HepG2 (cell line): ENCODE measurements around the gene TPRX1. TPM values are rescaled to one million over a fixed set of nuclear protein-coding genes. Genes with fewer than 3 reads are reported as not detected.

Experiments used
- ATAC-seq: fragments of 200-7000 bp; cut with Tn5 transposase; 3 replicates; pipeline ENCODE4 v1.9.1; 2020; ENCODE audit warnings: mild to moderate bottlenecking, moderate library complexity
- BruUV-seq: library from RNA; stranded (reverse); fragments of 400-500 nt; replicated peaks from 2 replicates; lab custom pipeline; 2021; lab: Mats Ljungman, UMichigan
- CTCF ChIA-PET: fragments of 300-600 bp; formaldehyde crosslinking; extraction: SDS; loops from one replicate; lab custom pipeline; 2021; ENCODE audit warnings: low total read pairs, inconsistent platforms, low intra/inter-chr PET ratio; lab: Yijun Ruan, JAX
- POLR2A ChIA-PET: fragments of 350-600 bp; sonication (Branson Sonifier 250); formaldehyde crosslinking; loops from one replicate; lab custom pipeline; 2020; ENCODE audit warnings: antibody characterized with exemption, inconsistent platforms; lab: Yijun Ruan, JAX
- DNase-seq: peaks from one replicate; pipeline ENCODE4 v3.0.0-alpha.2; 2015; ENCODE audit warnings: low spot score
- FAIRE-seq: peaks from 3 replicates; lab custom pipeline; 2011; peaks lifted over from hg19 to GRCh38; lab: Jason Lieb, UNC
- H2AFZ ChIP-seq: one replicate; pipeline ENCODE4 v1.6.1; 2011; ENCODE audit warnings: low read length, inconsistent platforms
- H3K27ac ChIP-seq: fragments of 300-600 bp; 3 replicates; pipeline ENCODE4 v1.8.0; 2011; ENCODE audit warnings: mixed run types, mild to moderate bottlenecking, mixed read lengths, low read length, inconsistent platforms; ENCODE audit not compliant: insufficient read depth; ENCODE audit errors: extremely low read length
- H3K27me3 ChIP-seq, 2 experiments: fragments of 200-600 bp in 1 of 2; 2 replicates in 1 of 2; 3 replicates in 1 of 2; pipeline versions ENCODE4 v1.6.0 to v1.8.0; 2011; ENCODE audit warnings: low read length in 2 of 2, mild to moderate bottlenecking in 2 of 2, moderate library complexity in 2 of 2, inconsistent platforms in 1 of 2; ENCODE audit not compliant: insufficient read depth in 2 of 2, control insufficient read depth in 1 of 2
- H3K36me3 ChIP-seq, 2 experiments: fragments of 200-600 bp in 1 of 2; replicated peaks in 1 of 2; 2 replicates in 1 of 2; 3 replicates in 1 of 2; pipeline versions ENCODE4 v1.5.1 to v1.8.0; 2011; ENCODE audit warnings: low read length in 2 of 2, inconsistent platforms in 1 of 2; ENCODE audit not compliant: insufficient read depth in 2 of 2, control insufficient read depth in 1 of 2
- H3K4me1 ChIP-seq: 2 replicates; pipeline ENCODE4 v1.5.1; 2012; ENCODE audit warnings: low read length, inconsistent platforms; ENCODE audit not compliant: insufficient read depth
- H3K4me2 ChIP-seq: 2 replicates; pipeline ENCODE4 v1.6.0; 2011; ENCODE audit warnings: low read depth, low read length, inconsistent platforms
- H3K4me3 ChIP-seq, 3 experiments: fragments of 200-600 bp in 1 of 3; sonication (generic), shearing (Covaris generic) in 1 of 3; replicated peaks in 1 of 3; 2 replicates each; pipeline ENCODE4 v1.5.1; 2011 to 2016; ENCODE audit warnings: low read length in 3 of 3, inconsistent platforms in 2 of 3, low read depth in 2 of 3, mild to moderate bottlenecking in 2 of 3, control low read depth in 1 of 3, mixed read lengths in 1 of 3; ENCODE audit not compliant: insufficient read depth in 1 of 3
- H3K79me2 ChIP-seq: one replicate; pipeline ENCODE4 v1.6.1; 2011; ENCODE audit warnings: low read length, inconsistent platforms; ENCODE audit not compliant: insufficient read depth
- H3K9ac ChIP-seq: 2 replicates; pipeline ENCODE4 v1.6.0; 2011; ENCODE audit warnings: mild to moderate bottlenecking, low read depth, low read length, inconsistent platforms; ENCODE audit not compliant: insufficient read depth
- H3K9me3 ChIP-seq: 2 replicates; pipeline ENCODE4 v1.5.1; 2012; ENCODE audit warnings: mild to moderate bottlenecking, low read length
- H4K20me1 ChIP-seq: 2 replicates; pipeline ENCODE4 v1.6.0; 2011; ENCODE audit warnings: inconsistent platforms, mild to moderate bottlenecking, low read length, moderate library complexity; ENCODE audit not compliant: insufficient read depth
- ADNP ChIP-seq: sonication (generic); formaldehyde crosslinking; IDR thresholded peaks from 2 replicates; pipeline ENCODE4 v1.4.0; 2020; ENCODE audit warnings: missing genetic modification reagents
- ATF5 ChIP-seq: sonication (generic); formaldehyde crosslinking; IDR thresholded peaks from 2 replicates; pipeline ENCODE4 v1.4.0; 2020; ENCODE audit warnings: mild to moderate bottlenecking, low read depth, missing genetic modification reagents
- BRF2 ChIP-seq: sonication (generic); formaldehyde crosslinking; IDR thresholded peaks from 2 replicates; pipeline ENCODE4 v1.8.1; 2022; ENCODE audit warnings: mild to moderate bottlenecking, missing genetic modification reagents
- CCAR2 ChIP-seq: fragments of 200-400 bp; formaldehyde crosslinking; optimal IDR thresholded peaks from 2 replicates; pipeline ENCODE3; 2018; ENCODE audit warnings: low read depth, mild to moderate bottlenecking, low read length, moderate library complexity
- CREB1 ChIP-seq, 2 experiments: fragments of 450-650 bp in 1 of 2; IDR thresholded peaks; 2 replicates each; pipeline ENCODE4 v1.6.1; 2016 to 2017; ENCODE audit warnings: control low read depth in 1 of 2, mild to moderate bottlenecking in 1 of 2, missing compliant biosample characterization in 1 of 2, missing genetic modification characterization in 1 of 2
- DNMT1 ChIP-seq: sonication (generic); formaldehyde crosslinking; IDR thresholded peaks from 2 replicates; pipeline ENCODE4 v1.5.1; 2020; ENCODE audit warnings: mild to moderate bottlenecking, missing genetic modification reagents
- FLYWCH1 ChIP-seq: sonication (generic); formaldehyde crosslinking; IDR thresholded peaks from 2 replicates; pipeline ENCODE4 v1.8.1; 2023; ENCODE audit warnings: mild to moderate bottlenecking, missing genetic modification reagents
- MAFK ChIP-seq, 2 experiments: IDR thresholded peaks in 1 of 2; conservative IDR thresholded peaks in 1 of 2; 2 replicates each; pipeline ENCODE4 v1.6.1; 2011; ENCODE audit warnings: improper control_type of control experiment in 2 of 2, low read length in 2 of 2
- MNT ChIP-seq: fragments of 450-650 bp; IDR thresholded peaks from 2 replicates; pipeline ENCODE4 v1.6.1; 2016
- TARDBP ChIP-seq: sonication (generic); formaldehyde crosslinking; IDR thresholded peaks from 2 replicates; pipeline ENCODE4 v1.8.0; 2022; ENCODE audit warnings: mild to moderate bottlenecking, missing genetic modification reagents
- TMF1 ChIP-seq: sonication (generic); formaldehyde crosslinking; IDR thresholded peaks from 2 replicates; pipeline ENCODE4 v1.8.1; 2022; ENCODE audit warnings: low read depth, missing genetic modification reagents
- ZNF230 ChIP-seq: sonication (generic); formaldehyde crosslinking; IDR thresholded peaks from 2 replicates; pipeline ENCODE4 v1.4.0; 2020; ENCODE audit warnings: mild to moderate bottlenecking, missing genetic modification reagents
- ZNF576 ChIP-seq: sonication (generic); formaldehyde crosslinking; IDR thresholded peaks from 2 replicates; pipeline ENCODE4 v1.4.0; 2020; ENCODE audit warnings: mild to moderate bottlenecking, missing genetic modification reagents
- WGBS: methylation state at CpG from one replicate; pipeline ENCODE4 v1.1.6; 2017; ENCODE audit warnings: low lambda C conversion rate; 5-methylcytosine and 5-hydroxymethylcytosine counted together
- in situ Hi-C: cut with HindIII; loops from 2 replicates; pipeline ENCODE4 v1.10.0; 2017; ENCODE audit warnings: low pct_unique_long_range_greater_than_20kb; ENCODE audit not compliant: extremely low pct_ligation_motif_present
- intact Hi-C: fragments of 100-400 bp; cut with micrococcal nuclease; formaldehyde crosslinking; loops from one replicate; pipeline ENCODE4 v1.10.0; 2022; ENCODE audit not compliant: unreplicated experiment
- polyA plus RNA-seq, 8 experiments: library from polyadenylated mRNA; depleted of rRNA in 3 of 8; stranded (reverse) in 7 of 8; unstranded in 1 of 8; fragments of >200 nt; fragmentation: Illumina TruSeq in 4 of 8; extraction: Trizol in 4 of 8; gene quantifications; 2 replicates each; pipeline versions ENCODE4 v1.2.1 to v1.2.3, GENCODE V29; 2011 to 2016; ENCODE audit warnings: low read depth in 4 of 8, missing spikeins in 1 of 8, mixed read lengths in 1 of 8; ENCODE audit not compliant: insufficient read depth in 1 of 8
- total RNA-seq, 5 experiments: library from RNA; depleted of rRNA; stranded (reverse); fragments of >200 nt; fragmentation: Illumina TruSeq; extraction: Trizol; gene quantifications; 2 replicates each; pipeline ENCODE4 v1.2.3, GENCODE V29; 2016; ENCODE audit warnings: low read depth in 1 of 5

TPRX1 gene
- total and polyA plus RNA-seq, 2 of the 13 experiments (the other 11 are each of a cell fraction or from before 2014, with no cell fraction given): not detected

- no peak for TF ChIP-seq BRF2 (CRISPR knock-in tag)
- TF ChIP-seq ZNF576 (CRISPR knock-in tag): no peak
- TF ChIP-seq FLYWCH1 (CRISPR knock-in tag): no peak
- TF ChIP-seq TMF1: no peak
- TF ChIP-seq ADNP: no peak
- TF ChIP-seq CCAR2: no peak
- no peak for TF ChIP-seq MAFK (conservative IDR thresholded peaks at IDR 0.05 in 1 of 2, IDR thresholded peaks at IDR 0.05 in 1 of 2; ENCODE audit: low read length in 2 of 2)
- TF ChIP-seq ATF5 (CRISPR knock-in tag): no peak
- TF ChIP-seq DNMT1 (CRISPR knock-in tag): no peak
- TF ChIP-seq TARDBP (CRISPR knock-in tag): no peak
Measured at GRCh38 chr19:47786566-47786965, 17.8 kb downstream of the TPRX1 start (continued).

GRCh38 chr19:47781590-47782262 lies 22.6 kb downstream of the TPRX1 start:
- no peaks in the 10 kb centered on the region for H3K9me3 ChIP-seq
- WGBS: 94% methylated on average over 9 of the region's 9 CpGs
- H3K9ac ChIP-seq: no peak overlapping the region
- H3K4me1 ChIP-seq: peaks cover 26% of the 10 kb centered on the region
- no TSS peak for BruUV-seq
- H2AFZ ChIP-seq: no peak overlapping the region
- no peak for DNase-seq
- ATAC-seq: no peak
- ChIA-PET CTCF (no interaction called here), POLR2A (interaction anchor here (0.7 kb wide), 1 partner anchor 44 kb away, joined by 3 read pairs; no protein-coding TSS in a partner anchor)
- no peak overlapping the region for H3K27ac ChIP-seq
- intact Hi-C loops: no loop called here
- H3K36me3 ChIP-seq: peaks cover 1 to 22% of the 10 kb centered on the region in 2 experiments; a peak in 4 of 5 replicates
- TF ChIP-seq ZNF230 (CRISPR knock-in tag) (no peak), CREB1 (IDR thresholded peaks at IDR 0.05) (peak; percentile 74), CREB1 (CRISPR knock-in tag; IDR thresholded peaks at IDR 0.05) (no peak), MNT (0 out of 2 replicates have a peak, but pooled peaks have one; percentile 6)
- in situ Hi-C loops: no loop called here
- no peaks in the 10 kb centered on the region for H4K20me1 ChIP-seq
- peaks cover 18% of the 10 kb centered on the region for H3K79me2 ChIP-seq
- no peaks in the 10 kb centered on the region; a peak in 1 of 5 replicates for H3K27me3 ChIP-seq
- FAIRE-seq: no peak
- no peak overlapping the region for H3K4me3 ChIP-seq
- H3K4me2 ChIP-seq: no peak overlapping the region
